Occipital lobe (tissue), 2 donors: Measurements from ENCODE around the gene DYRK4. TPM values are rescaled to one million over a fixed set of nuclear protein-coding genes. Genes with fewer than 3 reads are reported as not detected.

ENCODE experiments used
- DNase-seq: peaks from one replicate; lab custom pipeline; 2025; lab: John Stamatoyannopoulos, UW
- total RNA-seq: library from RNA; depleted of rRNA; stranded (reverse); fragments of >200 nt; gene quantifications from one replicate; pipeline ENCODE4 v1.2.3, GENCODE V29; 2014

Gene DYRK4
- total RNA-seq, 1 donor from 2014 or later, result 23.9 TPM

DNA sequence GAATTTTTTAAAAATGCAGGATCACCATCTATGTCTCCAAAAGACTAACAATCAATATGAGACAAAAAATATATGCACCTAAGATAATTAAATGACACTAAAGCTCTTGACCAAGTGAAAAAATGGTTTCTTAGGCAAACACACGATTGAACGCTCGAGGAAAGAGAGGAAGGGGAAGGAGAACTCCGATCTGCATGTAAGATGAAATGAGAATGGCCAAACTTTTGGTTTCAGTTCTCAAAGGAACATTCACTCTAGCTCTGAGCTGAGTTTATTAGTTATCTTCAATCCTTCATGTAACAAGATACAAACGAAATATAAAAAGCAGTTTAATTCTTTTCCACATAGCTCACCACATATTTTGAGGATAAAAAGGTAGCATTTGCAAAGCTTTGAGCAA, 2.8 kb downstream of the DYRK4 start:
- no peak for DNase-seq

DNA sequence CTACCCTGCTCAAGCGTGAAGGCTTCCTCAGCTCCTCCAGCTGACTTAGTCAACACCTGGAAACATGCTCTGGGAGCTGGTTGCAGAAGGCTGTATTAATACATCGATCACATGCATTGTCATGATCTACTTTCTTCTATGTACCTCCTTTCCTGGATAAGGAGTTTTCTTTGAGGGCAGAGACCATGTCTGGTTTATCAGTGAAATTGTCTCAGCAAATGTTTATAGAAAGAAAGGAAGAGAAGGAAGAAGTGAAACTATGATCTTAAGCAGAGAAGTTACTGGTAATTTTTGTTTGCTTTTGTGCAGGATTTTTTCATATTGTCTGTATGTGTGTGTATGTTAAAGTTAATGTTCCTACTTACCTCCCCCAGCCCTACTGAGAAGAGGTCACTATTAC, 4.5 kb downstream of the DYRK4 start:
- no peak for DNase-seq

DNA sequence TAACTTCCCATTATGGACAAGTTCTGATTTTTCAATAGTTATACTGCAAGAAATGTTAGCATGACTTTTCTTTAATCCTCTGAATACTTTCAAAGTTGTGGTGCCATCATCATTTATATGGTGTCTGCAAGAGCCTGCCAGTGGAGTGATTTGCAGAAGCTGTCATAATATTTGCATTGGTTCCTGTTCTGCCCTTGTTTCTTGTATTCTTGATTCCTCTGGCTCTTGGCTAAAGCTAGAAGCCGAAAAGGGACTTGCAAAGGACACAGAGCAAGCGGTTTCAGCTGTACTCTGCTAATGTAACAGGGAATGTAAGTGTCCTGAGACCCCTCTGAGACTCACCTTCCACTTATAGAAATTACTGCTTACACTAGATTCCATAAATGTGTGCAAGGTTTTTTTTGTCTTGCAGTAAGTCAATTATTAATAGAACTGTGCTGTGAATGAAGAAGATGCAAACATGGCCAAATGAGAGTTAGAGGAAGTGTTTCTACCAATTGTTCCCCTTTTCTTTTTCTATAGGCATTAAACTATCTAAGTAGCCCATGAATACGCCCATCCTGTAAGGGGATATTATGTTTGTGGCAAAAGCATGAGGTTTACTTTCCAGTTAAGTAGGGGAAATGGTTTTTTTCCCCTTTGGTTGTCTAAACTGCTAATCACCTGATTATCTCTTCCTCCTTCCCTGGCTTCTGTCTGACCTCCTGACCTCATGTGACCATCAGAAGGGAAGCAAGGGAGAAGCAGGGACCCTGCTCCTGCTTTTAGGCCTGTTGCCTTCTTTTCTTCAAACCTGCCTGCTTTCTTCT, 5.3 kb downstream of the DYRK4 start:
- DNase-seq, result no peak

DNA sequence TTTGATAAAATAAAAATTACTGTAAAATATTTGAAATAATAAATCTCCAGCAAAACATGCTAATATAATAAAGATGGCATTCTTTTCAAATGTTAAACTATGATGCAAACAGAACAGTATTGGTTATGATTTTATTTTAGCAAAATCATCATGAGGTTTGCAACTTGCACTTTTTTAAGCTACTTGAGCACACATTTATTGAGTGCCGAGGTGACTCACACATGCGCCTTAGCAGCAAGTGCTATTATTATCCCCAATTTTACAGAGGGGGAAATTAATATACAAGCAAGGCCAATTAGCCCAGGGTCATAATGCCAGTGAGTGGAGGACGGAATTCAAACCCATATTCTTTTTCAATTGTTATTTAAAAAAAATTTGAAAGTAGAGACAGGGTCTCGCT, 7.3 kb downstream of the DYRK4 start:
- DNase-seq, result no peak

DNA sequence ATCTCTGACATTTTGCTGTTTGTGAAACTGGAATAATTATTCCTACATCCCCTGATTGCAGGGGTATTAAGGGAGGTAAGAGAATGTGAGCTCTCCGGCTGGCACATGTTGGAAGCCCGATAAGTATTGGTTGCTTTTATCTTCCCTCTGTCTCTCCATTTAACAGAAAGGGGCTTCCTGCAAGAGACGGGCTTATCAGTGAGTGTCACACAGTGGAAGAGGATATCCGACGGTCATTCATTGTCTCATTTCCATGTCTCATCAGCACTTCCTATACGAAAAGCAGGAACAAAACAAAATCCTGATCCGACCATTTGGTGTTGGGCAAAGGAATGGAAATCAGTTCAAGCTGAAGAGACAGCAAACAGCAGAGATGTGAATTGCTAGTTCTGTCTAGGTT, 10.7 kb downstream of the DYRK4 start:
- no peak for DNase-seq

DNA sequence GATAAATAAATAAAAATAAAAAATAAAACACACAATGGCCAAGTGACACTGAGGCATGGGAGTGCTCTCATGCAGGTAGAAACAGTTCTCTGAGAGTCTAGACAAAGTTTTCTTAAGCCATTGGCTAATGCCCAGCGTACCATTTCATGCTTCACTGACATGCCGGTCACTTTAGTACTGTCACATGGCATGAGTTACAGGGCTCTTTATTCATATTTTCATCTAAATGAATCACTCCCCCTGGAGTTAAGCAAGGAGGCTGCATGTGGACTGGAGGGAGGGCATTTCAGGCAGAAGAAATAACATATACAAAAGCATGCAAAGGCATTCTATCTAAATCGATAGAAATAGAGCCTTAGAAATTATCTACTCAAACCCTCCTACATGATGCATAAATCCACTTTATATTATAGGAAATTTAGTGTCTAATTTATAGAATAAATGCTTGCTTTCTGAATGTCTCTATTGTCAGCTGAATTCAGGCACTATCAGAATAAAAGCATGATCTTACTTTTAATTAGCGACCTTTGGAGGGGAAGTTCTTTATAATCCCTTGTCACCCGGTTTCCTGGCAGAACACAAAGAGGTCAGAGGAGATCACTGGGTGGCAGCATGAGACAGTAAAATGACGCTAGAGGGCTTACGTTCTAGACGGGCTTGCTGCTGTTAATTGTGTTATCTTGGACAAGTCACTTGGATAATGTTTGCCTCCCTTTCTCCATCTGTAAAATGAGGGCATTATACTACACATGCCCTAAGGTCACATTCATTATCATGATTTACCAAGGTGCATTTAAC, 17.5 kb downstream of the DYRK4 start:
- DNase-seq, result no peak

DNA sequence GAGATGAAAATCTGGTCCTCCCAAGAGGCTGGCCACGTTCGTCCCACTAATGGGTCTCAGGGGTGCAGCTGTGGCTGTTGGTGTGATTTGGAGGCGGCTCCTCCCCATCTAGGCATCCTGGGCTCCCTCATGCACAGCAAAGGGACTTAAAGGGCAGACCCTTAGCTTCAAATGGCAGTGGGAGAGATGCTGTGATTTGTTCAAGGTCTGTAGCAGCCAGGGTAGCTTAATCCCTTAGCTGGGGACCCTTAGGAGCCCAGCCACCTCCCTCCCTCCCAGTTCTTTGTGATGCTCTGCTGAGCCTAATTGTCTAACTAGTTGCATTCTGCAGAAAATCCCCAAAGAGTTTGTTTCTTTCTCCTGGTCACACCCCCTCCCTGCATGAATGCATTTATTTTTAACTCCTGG, 18.3 kb downstream of the DYRK4 start:
- DNase-seq, result no peak

DNA sequence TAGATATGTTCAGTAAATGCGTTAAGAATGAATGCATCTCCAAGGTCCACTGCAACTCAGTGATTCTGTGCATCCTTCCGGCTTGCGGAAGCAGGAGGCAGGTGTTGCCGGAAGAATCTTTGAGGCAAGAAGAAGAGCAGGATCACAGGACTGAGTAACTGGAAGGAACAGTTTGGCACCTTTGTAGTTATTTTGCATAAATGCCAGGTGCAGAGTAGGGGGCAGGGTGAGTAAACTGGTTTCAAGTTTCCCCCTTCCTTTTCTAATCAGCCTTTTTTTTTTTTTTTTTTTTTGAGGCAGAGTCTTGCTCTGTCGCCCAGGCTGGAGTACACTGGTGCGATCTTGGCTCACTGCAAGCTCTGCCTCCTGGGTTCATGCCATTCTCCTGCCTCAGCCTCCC, 22.3 kb downstream of the DYRK4 start:
- no peak for DNase-seq

DNA sequence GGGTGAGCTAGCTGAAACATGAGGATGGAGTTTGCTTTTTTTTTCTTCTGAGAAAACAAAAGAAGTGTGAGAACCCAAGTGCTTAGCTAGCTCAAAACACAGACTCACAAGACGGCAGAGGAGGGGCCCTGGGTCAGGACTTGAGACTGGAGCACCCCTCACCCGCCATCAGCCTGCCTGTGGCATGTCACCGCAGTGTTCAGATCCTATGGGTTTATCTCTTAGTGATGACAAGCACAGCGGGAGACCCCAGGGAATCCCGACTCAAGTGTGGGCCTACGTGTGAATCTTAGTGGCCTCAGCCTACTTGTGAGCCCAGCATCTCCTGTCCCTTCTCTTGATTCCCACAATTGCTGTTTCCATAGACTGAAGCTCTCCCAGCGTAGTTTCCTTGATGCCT, 22.9 kb downstream of the DYRK4 start:
- no peak for DNase-seq

DNA sequence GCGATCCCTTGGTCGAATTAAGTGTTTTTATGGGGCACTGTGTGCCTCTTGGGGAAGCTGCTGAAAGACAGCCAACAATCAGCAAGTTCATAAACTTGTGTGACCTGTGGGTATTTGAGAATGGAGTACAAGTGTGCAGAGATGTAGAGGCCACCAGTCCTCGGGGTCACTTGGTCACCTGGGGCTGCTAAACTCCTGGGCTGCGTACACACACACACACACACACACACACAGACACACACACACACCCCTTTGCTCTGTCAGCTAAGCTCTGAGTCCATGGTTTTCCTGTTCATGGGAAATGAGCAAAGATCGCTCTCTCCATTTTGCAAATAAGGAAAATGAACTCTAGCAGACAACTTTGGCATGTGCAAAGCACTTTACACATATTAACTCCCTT, 24.5 kb downstream of the DYRK4 start:
- no peak for DNase-seq

DNA sequence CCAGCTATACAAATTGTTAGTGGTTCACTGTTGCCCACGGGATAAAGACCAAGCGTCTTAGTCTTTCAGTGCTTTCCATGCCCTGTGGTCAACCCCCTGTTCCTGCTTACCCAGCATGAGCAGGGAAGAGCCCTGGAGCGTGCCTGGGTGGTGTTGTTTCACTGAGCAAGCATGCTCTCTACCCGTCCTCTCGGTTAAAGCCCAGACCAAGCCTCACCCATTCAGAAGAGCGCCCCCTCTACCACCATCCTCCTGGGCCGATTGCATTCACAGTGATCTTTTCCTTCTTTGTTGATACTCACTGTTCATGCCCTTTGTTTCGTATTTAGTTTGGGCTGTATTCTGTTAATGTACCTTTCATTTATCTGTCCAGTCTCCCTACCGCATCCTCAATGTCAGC, 25.1 kb downstream of the DYRK4 start:
- DNase-seq, result no peak

DNA sequence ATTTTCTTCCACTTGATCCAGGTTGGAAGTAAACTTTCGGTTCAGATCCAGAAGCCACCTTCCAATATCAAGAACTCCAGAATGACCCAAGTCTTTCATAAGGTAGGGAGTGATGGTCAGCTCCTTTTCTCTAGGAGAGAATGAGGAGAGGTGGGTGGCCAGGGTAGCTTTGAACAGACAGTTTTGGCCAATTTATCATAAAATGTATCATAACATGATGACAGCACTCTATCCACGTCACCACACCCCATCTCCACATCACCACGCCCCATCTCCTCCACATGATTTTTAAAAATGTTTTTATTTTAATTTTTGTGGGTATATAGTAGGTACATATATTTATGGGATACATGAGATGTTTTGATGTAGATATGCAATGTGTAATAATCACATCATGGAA, 26.9 kb downstream of the DYRK4 start:
- DNase-seq, result no peak

DNA sequence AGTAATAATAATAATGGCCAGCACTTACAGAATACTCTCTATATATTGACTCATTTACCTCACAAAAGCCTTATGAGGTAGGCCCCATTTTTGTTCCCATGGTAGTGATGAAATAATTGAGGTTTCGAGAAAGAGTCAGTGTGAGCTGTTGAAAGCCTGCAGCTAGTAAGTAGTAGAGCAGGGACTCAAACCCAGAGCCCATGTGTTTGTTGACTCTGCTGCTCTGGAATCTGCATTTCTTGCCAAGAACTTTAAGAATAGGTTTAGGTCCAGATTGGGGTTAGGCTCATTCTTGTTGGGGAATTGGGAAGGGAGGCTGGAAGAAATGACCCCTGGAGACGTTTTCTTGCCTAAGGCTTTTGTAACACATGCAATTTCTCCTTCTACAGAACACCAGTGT, 27.9 kb downstream of the DYRK4 start:
- DNase-seq, result no peak

DNA sequence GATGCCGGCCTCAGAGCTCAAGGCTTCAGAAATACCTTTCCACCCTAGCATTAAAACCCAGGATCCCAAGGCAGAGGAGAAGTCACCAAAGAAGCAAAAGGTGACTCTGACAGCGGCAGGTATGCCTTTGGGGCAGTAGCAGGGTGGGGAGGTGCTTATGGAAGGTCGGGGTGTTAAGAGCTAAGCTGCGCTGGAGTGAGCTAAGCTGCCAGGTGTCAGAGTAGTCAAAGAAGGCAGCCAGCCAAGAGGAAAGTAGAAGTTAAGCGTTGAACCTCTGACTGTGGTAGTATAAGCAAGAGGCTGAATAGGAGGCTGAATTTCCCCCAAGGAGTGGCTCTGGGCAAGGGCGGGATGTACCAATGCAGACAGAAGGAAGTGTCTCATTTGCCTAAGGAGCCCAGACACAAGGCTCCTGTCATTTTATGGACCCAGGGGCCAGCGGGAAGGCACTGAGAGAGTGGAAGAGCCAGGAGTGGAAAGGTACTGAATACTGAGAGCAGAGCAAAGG, 29.2 kb downstream of the DYRK4 start:
- no peak for DNase-seq

DNA sequence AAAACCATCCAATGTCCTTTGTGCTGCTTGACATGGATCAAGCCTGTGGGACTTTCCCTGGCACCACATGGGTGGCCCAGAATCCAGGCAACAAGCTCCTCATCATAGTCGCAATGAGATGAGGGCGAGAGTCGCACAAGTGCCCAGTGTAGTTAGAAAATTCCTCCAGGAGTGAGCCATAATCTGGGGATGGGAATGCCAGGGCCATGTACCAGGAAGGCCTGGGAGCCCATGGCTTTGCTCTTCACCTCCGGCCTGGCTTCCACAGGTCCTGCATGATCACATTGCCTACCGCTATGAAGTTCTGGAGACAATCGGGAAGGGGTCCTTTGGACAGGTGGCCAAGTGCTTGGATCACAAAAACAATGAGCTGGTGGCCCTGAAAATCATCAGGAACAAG, 33.9 kb downstream of the DYRK4 start:
- no peak for DNase-seq

DNA sequence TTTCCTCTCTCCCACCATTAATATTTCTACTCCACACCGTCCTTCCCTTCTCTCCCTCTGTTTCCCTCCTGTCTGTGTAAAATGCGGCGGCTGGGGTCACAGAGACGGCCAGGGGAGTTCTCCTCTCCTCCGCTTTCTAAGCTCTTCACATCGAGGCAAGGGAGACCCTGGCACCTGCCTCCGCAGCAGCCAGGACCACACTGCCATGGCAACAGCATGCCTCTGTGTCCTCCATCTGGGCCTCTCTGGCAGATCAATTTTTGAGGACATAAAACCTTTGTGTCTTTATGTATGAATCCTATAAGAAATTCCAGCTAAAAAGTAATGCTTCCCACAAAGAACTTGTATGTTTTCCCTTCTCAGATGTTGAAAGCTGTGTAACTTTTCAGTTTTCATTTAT, 41.4 kb downstream of the DYRK4 start:
- DNase-seq, result no peak

DNA sequence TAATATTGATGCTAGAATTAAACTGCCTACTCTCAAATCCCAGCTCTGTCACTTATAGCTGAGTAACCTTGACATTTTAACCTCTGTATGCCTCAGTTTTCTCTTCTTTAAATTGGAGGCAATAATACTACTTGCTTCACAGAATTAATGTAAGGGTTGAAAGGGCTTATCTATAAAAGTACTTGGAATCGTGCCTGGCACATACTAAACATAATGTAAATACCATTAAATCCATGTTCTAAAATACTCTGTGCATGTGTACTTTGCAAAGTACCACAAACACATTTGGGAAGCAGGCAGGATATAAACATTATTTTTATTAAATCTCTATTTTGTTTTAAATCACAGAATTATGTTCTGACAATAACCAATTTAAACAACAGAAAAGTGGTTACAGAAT, 41.9 kb downstream of the DYRK4 start:
- DNase-seq, result no peak

DNA sequence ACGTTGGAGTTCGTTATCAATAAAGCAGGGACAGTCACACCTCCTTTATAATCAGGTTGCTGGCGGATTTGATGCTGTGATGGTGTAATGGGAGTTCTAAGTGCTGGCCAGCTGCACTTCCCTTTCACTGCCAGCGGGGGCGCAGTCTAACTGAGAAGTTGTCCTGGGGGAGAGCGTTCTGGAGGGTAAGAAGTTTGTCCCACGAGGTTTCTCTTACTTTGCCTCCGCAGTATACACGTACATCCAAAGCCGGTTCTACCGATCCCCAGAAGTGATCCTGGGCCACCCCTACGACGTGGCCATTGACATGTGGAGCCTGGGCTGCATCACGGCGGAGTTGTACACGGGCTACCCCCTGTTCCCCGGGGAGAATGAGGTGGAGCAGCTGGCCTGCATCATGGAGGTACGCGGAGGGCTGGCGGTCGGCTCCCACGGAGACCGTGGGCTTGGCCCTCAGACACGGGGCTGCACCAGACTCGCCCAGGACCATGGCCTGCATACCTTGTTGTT, 42.7 kb downstream of the DYRK4 start:
- peak; percentile 71 for DNase-seq

DNA sequence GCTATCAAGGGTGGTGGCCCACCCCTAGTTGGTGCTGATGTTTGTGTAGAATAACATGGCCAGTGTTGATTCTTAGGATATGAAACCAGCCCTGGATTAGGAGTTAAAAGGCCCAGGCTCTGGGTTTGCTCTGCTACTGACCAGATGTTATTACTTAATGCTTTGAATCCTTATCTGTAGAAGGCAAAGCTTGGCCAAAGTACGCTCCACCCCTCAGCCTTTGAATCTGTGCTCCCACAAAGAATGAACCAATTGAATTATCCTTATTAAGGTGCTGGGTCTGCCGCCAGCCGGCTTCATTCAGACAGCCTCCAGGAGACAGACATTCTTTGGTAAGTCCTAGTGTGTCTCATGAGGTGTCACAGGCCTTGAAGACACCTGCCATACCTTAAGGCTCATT, 45.0 kb downstream of the DYRK4 start:
- no peak for DNase-seq

DNA sequence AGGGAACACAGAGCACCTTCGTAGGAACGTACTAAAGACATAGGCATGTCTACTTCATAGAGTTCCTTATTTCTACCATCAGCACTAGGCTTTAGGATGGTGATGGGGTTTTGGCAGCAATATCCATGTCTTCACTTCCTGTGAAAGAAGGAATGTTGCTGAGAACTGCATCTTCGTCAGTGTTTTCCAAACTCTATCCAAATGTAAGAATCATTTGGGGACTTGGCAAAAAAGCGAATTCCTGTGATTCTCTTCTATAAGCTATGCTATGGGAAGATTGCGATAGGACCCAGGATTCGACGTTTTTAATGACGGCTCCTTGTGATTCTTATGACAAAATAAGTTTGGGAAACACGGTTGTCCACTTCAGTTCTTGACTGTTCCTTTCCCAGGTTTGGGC, 47.1 kb downstream of the DYRK4 start:
- DNase-seq, result no peak

DNA sequence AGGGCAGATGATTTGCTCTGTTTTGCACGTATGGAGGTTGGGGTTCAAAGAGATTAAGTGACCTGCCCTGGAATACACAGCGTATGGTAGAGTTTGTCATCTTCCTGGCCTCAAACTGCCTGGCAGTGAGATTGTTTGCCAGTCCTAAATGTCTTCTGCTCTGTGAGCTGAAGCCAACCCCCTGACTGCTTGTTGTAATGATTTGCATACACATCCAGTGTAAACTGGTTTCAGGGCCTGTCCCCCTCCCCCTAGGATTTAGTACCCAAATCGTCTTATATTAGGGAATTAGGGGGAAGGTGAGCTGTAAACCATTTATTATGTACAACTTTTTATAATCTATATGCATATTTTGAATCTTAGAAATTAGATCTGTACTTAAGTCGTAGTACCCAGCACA, 48.5 kb downstream of the DYRK4 start:
- no peak for DNase-seq

DNA sequence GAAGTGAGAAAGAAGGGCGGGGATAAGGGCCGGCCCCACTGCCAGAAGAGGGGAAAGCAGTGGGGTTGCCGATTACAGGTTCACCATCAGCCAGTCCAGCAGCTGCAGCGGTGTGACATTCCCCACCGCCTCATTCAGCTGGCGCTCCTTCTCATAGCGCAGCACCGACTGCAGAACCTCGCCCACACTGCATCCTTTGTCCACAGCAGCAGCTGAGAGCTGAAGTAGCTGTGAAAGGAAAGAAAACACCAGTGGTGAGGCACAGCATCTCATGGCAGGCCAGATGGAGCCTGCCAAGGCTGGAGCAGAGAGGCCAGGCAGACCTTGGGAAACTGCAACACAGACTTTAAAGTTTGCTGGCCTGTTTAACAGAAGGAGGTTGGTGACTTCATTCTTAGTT, 53.7 kb downstream of the DYRK4 start:
- no peak for DNase-seq

DNA sequence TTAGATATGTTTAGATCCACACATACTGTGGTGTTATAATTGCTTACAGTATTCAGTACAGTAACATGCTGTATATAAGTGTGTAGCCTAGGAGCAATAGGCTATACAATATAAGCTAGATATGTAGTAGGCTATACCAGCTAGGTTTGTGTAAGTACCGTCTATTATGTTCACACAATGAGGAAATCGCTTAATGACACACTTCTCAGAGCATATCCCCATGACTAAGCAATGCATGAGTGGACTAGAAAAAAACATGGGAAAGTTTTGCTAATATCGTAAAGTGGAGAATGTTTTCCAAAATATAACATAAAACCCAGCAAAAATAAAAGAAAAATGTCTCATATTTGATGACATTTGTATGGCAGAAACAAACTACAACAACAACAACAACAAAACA, 59.5 kb downstream of the DYRK4 start:
- DNase-seq, result no peak
